GM12878 (cell line): Measurements from ENCODE around the gene SUSD6. TPM values are rescaled to one million over a fixed set of nuclear protein-coding genes. Genes with fewer than 3 reads are reported as not detected.
A peak's percentile ranks its signal among the peaks of the same experiment; 100 is the strongest.

Source experiments
- BMI1 ChIP-seq: fragments of 450-650 bp; IDR thresholded peaks from 2 replicates; pipeline ENCODE4 v1.6.1; 2016; ENCODE audit warnings: mild to moderate bottlenecking, moderate library complexity, borderline replicate concordance
- BRCA1 ChIP-seq: IDR thresholded peaks from 2 replicates; pipeline ENCODE4 v1.6.1; 2011; ENCODE audit warnings: low read depth, low read length, improper control_type of control experiment
- CBX5 ChIP-seq: sonication (generic); IDR thresholded peaks from 2 replicates; pipeline ENCODE4 v1.6.1; 2016; ENCODE audit warnings: low read depth, moderate library complexity, mild to moderate bottlenecking, inconsistent platforms
- EGR1 ChIP-seq, 2 experiments: IDR thresholded peaks; 1 replicate in 1 of 2; 2 replicates in 1 of 2; pipeline ENCODE4 v1.6.1; 2011 to 2012; ENCODE audit warnings: low read depth in 2 of 2, low read length in 2 of 2, borderline replicate concordance in 1 of 2, mild to moderate bottlenecking in 1 of 2, moderate library complexity in 1 of 2
- ESRRA ChIP-seq: IDR thresholded peaks from 2 replicates; pipeline ENCODE4 v1.6.1; 2012; ENCODE audit warnings: mild to moderate bottlenecking, low read length, improper control_type of control experiment
- IRF3 ChIP-seq: fragments of 450-650 bp; IDR thresholded peaks from 2 replicates; pipeline ENCODE4 v1.6.1; 2014; ENCODE audit warnings: mild to moderate bottlenecking
- JUNB ChIP-seq: IDR thresholded peaks from 2 replicates; pipeline ENCODE4 v1.6.1; 2016; ENCODE audit warnings: antibody characterized with exemption, mild to moderate bottlenecking
- KAT2A ChIP-seq: conservative IDR thresholded peaks from 2 replicates; pipeline ENCODE4 v1.6.1; 2011; ENCODE audit warnings: low read depth, low read length; ENCODE audit not compliant: control insufficient read depth
- KDM1A ChIP-seq: fragments of 200-600 bp; sonication (generic); IDR thresholded peaks from 2 replicates; pipeline ENCODE4 v1.6.1; 2016; ENCODE audit warnings: borderline replicate concordance
- MLLT1 ChIP-seq: fragments of 450-650 bp; IDR thresholded peaks from 2 replicates; pipeline ENCODE4 v1.6.1; 2016; ENCODE audit warnings: mild to moderate bottlenecking
- MTA3 ChIP-seq: IDR thresholded peaks from 2 replicates; pipeline ENCODE4 v1.6.1; 2012; ENCODE audit warnings: low read length, inconsistent platforms, borderline replicate concordance
- PAX5 ChIP-seq: IDR thresholded peaks from 2 replicates; pipeline ENCODE4 v1.6.1; 2011; ENCODE audit warnings: low read depth, low read length, borderline replicate concordance
- POU2F2 ChIP-seq: IDR thresholded peaks from 3 replicates; pipeline ENCODE4 v1.6.1; 2011; ENCODE audit warnings: low read depth, mild to moderate bottlenecking, low read length, borderline replicate concordance
- RELA ChIP-seq: fragments of 450-650 bp; IDR thresholded peaks from 2 replicates; pipeline ENCODE4 v1.8.0; 2014; ENCODE audit warnings: borderline replicate concordance; ENCODE audit not compliant: partially characterized antibody
- RFX5 ChIP-seq: IDR thresholded peaks from 2 replicates; pipeline ENCODE4 v1.6.1; 2011; ENCODE audit warnings: low read depth, low read length, improper control_type of control experiment
- RUNX3 ChIP-seq: IDR thresholded peaks from 2 replicates; pipeline ENCODE4 v1.6.1; 2012; ENCODE audit warnings: low read length, inconsistent platforms
- SMAD1 ChIP-seq: fragments of 450-650 bp; IDR thresholded peaks from 2 replicates; pipeline ENCODE4 v1.6.1; 2018; ENCODE audit warnings: mild to moderate bottlenecking, low read depth; ENCODE audit not compliant: partially characterized antibody
- SMAD5 ChIP-seq: IDR thresholded peaks from 2 replicates; pipeline ENCODE4 v1.6.1; 2016; ENCODE audit warnings: antibody characterized with exemption, low read depth
- SPI1 ChIP-seq: IDR thresholded peaks from 2 replicates; pipeline ENCODE4 v1.6.1; 2011; ENCODE audit warnings: low read depth, mild to moderate bottlenecking, low read length, moderate library complexity, borderline replicate concordance; ENCODE audit not compliant: insufficient read depth
- TCF12 ChIP-seq: IDR thresholded peaks from 2 replicates; pipeline ENCODE4 v1.6.1; 2011; ENCODE audit warnings: low read depth, mild to moderate bottlenecking, low read length
- ZBED1 ChIP-seq: IDR thresholded peaks from 2 replicates; pipeline ENCODE4 v1.6.1; 2016; ENCODE audit warnings: borderline replicate concordance
- ZNF687 ChIP-seq: fragments of 450-650 bp; IDR thresholded peaks from 2 replicates; pipeline ENCODE4 v1.6.1; 2017; ENCODE audit warnings: mild to moderate bottlenecking, moderate library complexity
- ZZZ3 ChIP-seq: IDR thresholded peaks from 2 replicates; pipeline ENCODE4 v1.6.1; 2011; ENCODE audit warnings: low read depth; ENCODE audit not compliant: control insufficient read depth, insufficient read length
- polyA plus RNA-seq, 11 experiments: library from polyadenylated mRNA; depleted of rRNA in 4 of 11; unstranded in 6 of 11; stranded (reverse) in 5 of 11; fragments of >200 nt; fragmentation: Nextera tagmentation in 4 of 11; fragmentation: Illumina TruSeq in 1 of 11; extraction: Ambion mirVana in 4 of 11; extraction: Trizol in 1 of 11; gene quantifications; 1 replicate in 1 of 11; 2 replicates in 10 of 11; pipeline versions ENCODE4 v1.2.1 to v1.2.3, GENCODE V29; 2011 to 2016; ENCODE audit warnings: inconsistent platforms in 2 of 11, missing spikeins in 2 of 11, low read depth in 1 of 11
- total RNA-seq, 4 experiments: library from RNA; depleted of rRNA in 3 of 4; stranded (reverse); fragments of >200 nt in 3 of 4; fragmentation: Illumina TruSeq in 1 of 4; extraction: Trizol in 1 of 4; gene quantifications; 2 replicates each; pipeline versions ENCODE4 v1.2.1 to v1.2.3, GENCODE V29; 2013 to 2021
- TF ChIP-seq, protein P1 (sequence below): fragments of 450-650 bp; IDR thresholded peaks from 2 replicates; pipeline ENCODE4 v1.6.1; 2017; ENCODE audit warnings: borderline replicate concordance

SUSD6 gene
- total and polyA plus RNA-seq, 10 of the 15 experiments (the other 5 are each of a cell fraction or from before 2014, with no cell fraction given): 6.6 to 39.8 (median 20.2) TPM

- TF ChIP-seq, protein P1, sequence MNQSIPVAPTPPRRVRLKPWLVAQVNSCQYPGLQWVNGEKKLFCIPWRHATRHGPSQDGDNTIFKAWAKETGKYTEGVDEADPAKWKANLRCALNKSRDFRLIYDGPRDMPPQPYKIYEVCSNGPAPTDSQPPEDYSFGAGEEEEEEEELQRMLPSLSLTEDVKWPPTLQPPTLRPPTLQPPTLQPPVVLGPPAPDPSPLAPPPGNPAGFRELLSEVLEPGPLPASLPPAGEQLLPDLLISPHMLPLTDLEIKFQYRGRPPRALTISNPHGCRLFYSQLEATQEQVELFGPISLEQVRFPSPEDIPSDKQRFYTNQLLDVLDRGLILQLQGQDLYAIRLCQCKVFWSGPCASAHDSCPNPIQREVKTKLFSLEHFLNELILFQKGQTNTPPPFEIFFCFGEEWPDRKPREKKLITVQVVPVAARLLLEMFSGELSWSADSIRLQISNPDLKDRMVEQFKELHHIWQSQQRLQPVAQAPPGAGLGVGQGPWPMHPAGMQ: no peak
- TF ChIP-seq CBX5: no peak
- TF ChIP-seq TCF12: 0 out of 2 replicates have a peak, but pooled peaks have one; percentile 11
- peak; percentile 15 for TF ChIP-seq RELA
- no peak for TF ChIP-seq ESRRA
- no peak for TF ChIP-seq SMAD5
- TF ChIP-seq PAX5: no peak
- TF ChIP-seq MTA3: no peak
- no peak for TF ChIP-seq SPI1
- TF ChIP-seq SMAD1: no peak
- TF ChIP-seq BRCA1: no peak
- TF ChIP-seq RFX5: no peak
- TF ChIP-seq ZNF687: peak; percentile 96
- TF ChIP-seq EGR1 (IDR thresholded peaks at IDR 0.05; ENCODE audit: borderline replicate concordance in 1 of 2, low read depth in 2 of 2, low read length in 2 of 2): peak in 1 of 2 experiments; percentile 27; a peak in 1 of 3 replicates
- no peak for TF ChIP-seq IRF3
- no peak for TF ChIP-seq KDM1A
- TF ChIP-seq POU2F2: peak; percentile 92; the same call in 2 of the 3 replicates
- TF ChIP-seq BMI1: no peak
- no peak for TF ChIP-seq ZBED1
- TF ChIP-seq RUNX3: peak; percentile 78
- TF ChIP-seq JUNB: no peak
- no peak for TF ChIP-seq ZZZ3
- TF ChIP-seq KAT2A: no peak
- TF ChIP-seq MLLT1: no peak
Observed at GRCh38 chr14:69726761-69727511, 115.5 kb downstream of the SUSD6 start (continued).
